Measurements from ENCODE around the gene NPLOC4. TPM values are rescaled to one million over a fixed set of nuclear protein-coding genes. Genes with fewer than 3 reads are reported as not detected.
A peak's percentile ranks its signal among the peaks of the same experiment; 100 is the strongest.

The NPLOC4 gene
- total RNA-seq, 2 experiments from 2014 or later, result 84.6 to 89.0 TPM

DNA sequence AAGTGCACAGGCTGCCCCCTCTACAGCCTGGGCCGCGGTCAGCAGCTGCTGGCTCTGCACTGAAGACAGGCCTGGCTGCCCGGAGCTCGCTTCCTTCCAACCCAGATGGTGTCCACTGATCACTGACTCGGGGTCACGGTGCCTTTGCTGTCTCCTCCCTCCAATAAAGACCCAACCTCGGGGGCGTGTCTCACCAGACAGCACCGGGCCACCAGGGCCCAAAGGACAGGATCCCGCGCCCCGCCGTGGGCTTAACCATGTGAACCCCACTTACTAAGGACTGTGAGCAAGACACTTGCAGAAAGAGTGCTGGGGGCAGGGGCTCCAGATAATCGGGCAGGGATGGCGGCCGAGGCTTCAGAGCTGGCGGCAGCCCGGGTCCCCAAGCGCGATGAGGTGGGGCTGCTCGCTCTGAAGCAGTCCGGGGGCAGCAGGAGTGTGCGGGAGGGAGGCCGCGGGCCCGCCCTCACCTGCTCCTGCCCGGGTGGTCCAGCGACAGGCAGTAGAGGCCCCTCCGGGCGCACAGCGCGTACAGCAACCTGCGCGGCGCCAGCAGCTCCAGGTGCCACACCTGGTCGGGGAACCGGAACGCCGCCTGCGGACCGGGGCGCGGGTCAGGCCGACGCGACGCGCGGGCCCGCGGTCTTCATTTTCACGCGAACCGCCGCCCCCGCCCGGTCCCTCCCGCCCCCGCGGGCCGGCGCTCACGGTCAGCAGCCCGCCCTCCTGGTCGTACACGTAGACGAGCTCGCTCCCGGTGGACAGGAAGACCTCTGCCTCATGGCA is 85.3 kb downstream of the NPLOC4 start:
- CTCF ChIA-PET, result interaction anchor here (0.8 to 2.2 kb wide), 5 partner anchors 10 to 67 kb away, joined by 3 to 9 read pairs (median 4); no protein-coding TSS in a partner anchor
- H3K9me3 Mint-ChIP-seq, result no peaks in the 10 kb centered on the region

DNA sequence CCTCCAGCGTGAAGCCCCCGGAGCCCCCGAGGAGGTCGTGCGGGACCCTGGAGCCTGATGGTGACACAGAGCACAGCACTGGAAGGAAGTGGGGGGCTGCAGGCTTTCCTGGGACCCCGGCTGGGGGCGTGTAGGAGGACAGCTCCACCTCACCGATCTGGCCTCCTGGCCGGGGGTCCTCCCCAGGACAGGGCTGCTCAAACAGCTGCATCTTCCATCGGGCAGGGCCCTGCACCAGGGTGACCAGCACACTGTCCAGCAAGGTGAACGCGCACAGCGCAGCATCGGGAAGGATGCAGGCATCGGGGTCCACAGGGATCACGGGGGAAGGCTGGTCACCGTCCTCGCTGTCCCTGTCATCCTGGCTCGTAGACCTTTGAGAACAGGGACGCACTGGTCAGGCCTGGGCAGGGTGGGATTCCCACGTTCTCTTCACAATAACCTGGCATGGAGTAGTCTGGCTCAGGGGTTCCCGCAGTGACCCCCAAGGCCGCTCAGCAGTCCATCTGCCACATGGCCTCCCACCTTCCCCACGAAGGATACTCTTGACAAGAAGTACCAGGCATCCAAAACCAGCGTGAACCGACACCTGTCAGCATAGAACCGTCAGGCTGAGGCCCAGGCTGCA is 86.0 kb downstream of the NPLOC4 start:
- H3K4me3 Mint-ChIP-seq, result peak overlapping the region; percentile 83
- peaks cover 35% of the 10 kb centered on the region for H3K4me1 Mint-ChIP-seq
- POLR2A ChIA-PET, result interaction anchor here (1.0 to 2.5 kb wide), 5 partner anchors 8 to 40 kb away, joined by 3 to 24 read pairs (median 7); partner anchors contain the start of gene ACTG1
- no peak for DNase-seq
- CTCF ChIA-PET, result interaction anchor here (2.2 kb wide), 1 partner anchor 11 kb away, joined by 7 read pairs; no protein-coding TSS in a partner anchor
- no peaks in the 10 kb centered on the region for H3K9me3 Mint-ChIP-seq
- H3K36me3 Mint-ChIP-seq (ENCODE audit: low read depth), result peaks cover 17% of the 10 kb centered on the region
- H3K27me3 Mint-ChIP-seq, result no peaks in the 10 kb centered on the region
- H3K27ac Mint-ChIP-seq, result peak overlapping the region; percentile 68

More for the DNA sequence above, 85.3 kb downstream of the NPLOC4 start:
- Mint-ChIP-seq H3K36me3 (ENCODE audit: low read depth) (peaks cover 11% of the 10 kb centered on the region), H3K27me3 (no peaks in the 10 kb centered on the region), H3K4me1 (peaks cover 35% of the 10 kb centered on the region), H3K27ac (peak overlapping the region; percentile 68), H3K4me3 (peak overlapping the region; percentile 83)
- POLR2A ChIA-PET, result interaction anchor here (1.0 to 2.5 kb wide), 14 partner anchors 9 to 306 kb away, joined by 3 to 24 read pairs (median 4); partner anchors contain the start of genes ACTG1, ARL16 and HGS
- peak; percentile 26 for DNase-seq

GRCh38 chr17:81550285-81550684 is 86.6 kb downstream of the NPLOC4 start:
- Mint-ChIP-seq H3K4me3 (peak overlapping the region; percentile 83), H3K27me3 (no peaks in the 10 kb centered on the region), H3K27ac (no peak overlapping the region), H3K4me1 (peaks cover 35% of the 10 kb centered on the region), H3K36me3 (ENCODE audit: low read depth) (peaks cover 17% of the 10 kb centered on the region), H3K9me3 (no peaks in the 10 kb centered on the region)
- ChIA-PET CTCF (no interaction called here), POLR2A (no interaction called here)
- no peak for DNase-seq

DNA sequence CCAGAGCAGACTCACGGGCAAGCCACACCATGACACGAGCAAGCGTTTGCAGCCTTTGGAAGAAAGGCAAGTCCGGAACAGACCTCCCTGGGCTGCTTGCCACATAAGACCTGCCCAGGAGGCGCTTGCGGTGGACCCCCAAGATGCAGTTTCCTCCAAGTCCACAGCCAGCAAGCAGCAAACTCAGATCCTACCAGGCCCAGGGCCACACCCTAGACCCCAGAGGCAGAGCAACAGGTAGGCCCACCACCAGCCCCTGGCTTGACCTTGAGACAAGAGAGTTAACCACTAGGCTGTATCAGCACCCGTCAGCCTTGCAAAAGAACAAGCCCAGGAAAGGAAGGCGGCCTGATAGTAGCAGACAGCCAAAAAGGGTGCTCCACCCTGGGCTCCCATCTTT is 87.1 kb downstream of the NPLOC4 start:
- Mint-ChIP-seq H3K27ac (no peak overlapping the region), H3K9me3 (no peaks in the 10 kb centered on the region), H3K36me3 (ENCODE audit: low read depth) (peaks cover 19% of the 10 kb centered on the region), H3K27me3 (no peaks in the 10 kb centered on the region), H3K4me3 (peak overlapping the region; percentile 83), H3K4me1 (peaks cover 35% of the 10 kb centered on the region)
- no peak for DNase-seq
- POLR2A ChIA-PET, result no interaction called here
- CTCF ChIA-PET, result no interaction called here

- Mint-ChIP-seq H3K36me3 (ENCODE audit: low read depth) (peaks cover 19% of the 10 kb centered on the region), H3K4me1 (peaks cover 31% of the 10 kb centered on the region)
These were observed 87.8 kb downstream of the NPLOC4 start for GRCh38 chr17:81549031-81549557.

GRCh38 chr17:81547614-81547982 is 89.3 kb downstream of the NPLOC4 start:
- H3K9me3 Mint-ChIP-seq, result no peaks in the 10 kb centered on the region
- no peak overlapping the region for H3K27ac Mint-ChIP-seq
- H3K27me3 Mint-ChIP-seq, result no peaks in the 10 kb centered on the region
- peaks cover 19% of the 10 kb centered on the region for H3K4me1 Mint-ChIP-seq
- DNase-seq, result no peak
- no peak overlapping the region for H3K4me3 Mint-ChIP-seq
- ChIA-PET CTCF (no interaction called here), POLR2A (no interaction called here)
- H3K36me3 Mint-ChIP-seq (ENCODE audit: low read depth), result peaks cover 19% of the 10 kb centered on the region

More at GRCh38 chr17:81549031-81549557, 87.8 kb downstream of the NPLOC4 start:
- Mint-ChIP-seq H3K4me3 (no peak overlapping the region), H3K27me3 (no peaks in the 10 kb centered on the region), H3K9me3 (no peaks in the 10 kb centered on the region), H3K27ac (no peak overlapping the region)
- CTCF ChIA-PET, result no interaction called here
- DNase-seq, result no peak
- POLR2A ChIA-PET, result no interaction called here

DNA sequence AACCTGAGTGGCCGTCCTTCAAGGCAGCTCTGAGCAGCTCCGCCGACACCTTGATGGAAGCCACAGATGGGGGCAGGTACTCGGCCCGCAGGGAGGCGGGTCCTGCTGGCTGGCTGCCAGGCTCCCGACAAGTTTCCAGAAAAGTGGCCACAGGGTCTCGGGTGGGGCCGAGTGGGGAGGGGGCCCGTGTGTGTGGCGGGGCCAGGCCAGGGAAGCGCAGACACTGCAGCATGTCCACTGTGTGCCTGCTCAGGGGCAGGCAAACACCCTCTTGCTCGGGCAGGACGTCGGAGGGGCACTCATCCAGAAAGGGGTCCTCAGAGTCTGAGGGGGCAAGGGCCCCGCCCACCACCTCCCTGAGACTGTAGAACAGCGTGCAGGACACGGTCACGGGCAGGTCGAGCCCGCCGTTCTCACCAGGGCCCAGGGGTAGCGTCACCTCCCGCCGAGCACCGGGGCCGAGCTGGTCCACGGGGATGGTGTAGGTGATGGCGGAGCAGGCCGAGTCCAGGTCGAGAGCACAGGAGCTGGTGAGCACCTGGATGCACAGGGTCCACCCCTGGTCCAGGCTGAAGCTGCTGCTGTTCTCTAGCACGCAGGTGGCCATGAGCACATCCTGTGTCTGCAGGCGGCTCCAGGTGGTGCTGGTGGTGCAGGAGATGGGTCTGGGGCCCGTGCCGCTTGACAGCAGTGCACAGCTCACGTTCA is 89.9 kb downstream of the NPLOC4 start:
- DNase-seq, result no peak
- POLR2A ChIA-PET, result no interaction called here
- H3K27ac Mint-ChIP-seq, result no peak overlapping the region
- H3K27me3 Mint-ChIP-seq, result no peaks in the 10 kb centered on the region
- CTCF ChIA-PET, result no interaction called here
- peaks cover 19% of the 10 kb centered on the region for H3K4me1 Mint-ChIP-seq
- peaks cover 19% of the 10 kb centered on the region for H3K36me3 Mint-ChIP-seq (ENCODE audit: low read depth)
- no peak overlapping the region for H3K4me3 Mint-ChIP-seq
- H3K9me3 Mint-ChIP-seq, result no peaks in the 10 kb centered on the region

DNA sequence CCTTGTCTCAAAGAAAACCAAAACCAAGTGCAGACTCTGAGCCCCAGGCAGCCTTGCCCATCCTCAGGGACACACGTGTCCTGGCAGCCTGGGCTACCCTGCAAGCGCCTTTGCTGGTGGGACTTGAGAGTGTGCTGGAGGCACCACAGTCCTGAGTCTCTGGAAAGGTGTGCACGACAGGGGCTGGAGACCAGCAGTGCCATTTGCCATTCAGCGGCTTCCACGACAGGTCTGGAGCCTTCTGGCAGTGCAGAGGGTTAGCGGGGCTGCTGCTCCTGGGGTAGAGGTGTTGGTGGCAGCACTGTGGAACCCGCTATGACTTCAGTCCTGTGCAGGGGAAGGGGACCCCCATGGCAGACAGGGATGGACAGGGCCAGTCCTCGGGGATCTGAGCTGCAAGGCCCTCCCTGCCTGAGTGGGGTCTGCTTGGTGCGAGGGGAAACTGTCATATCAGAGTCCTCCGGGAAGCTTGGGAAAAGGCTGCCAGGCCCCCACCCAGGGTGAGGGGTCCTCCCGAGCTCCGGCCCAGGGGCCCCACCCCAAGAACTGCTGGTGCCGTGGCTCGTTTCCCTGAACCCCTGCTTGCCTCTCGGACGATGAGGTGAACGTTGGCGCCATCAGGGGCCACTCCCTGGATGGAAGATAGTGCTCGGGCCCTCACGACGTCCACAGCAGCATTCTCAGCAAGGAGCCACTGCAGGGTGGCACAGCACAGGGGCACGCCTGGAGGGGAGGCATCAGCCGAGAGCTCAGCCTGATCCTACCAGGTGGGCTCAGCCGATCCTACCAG is 91.6 kb downstream of the NPLOC4 start:
- H3K36me3 Mint-ChIP-seq (ENCODE audit: low read depth), result peaks cover 19% of the 10 kb centered on the region
- no peak overlapping the region for H3K27ac Mint-ChIP-seq
- H3K9me3 Mint-ChIP-seq, result no peaks in the 10 kb centered on the region
- peaks cover 10% of the 10 kb centered on the region for H3K4me1 Mint-ChIP-seq
- H3K27me3 Mint-ChIP-seq, result no peaks in the 10 kb centered on the region
- ChIA-PET POLR2A (no interaction called here), CTCF (no interaction called here)
- no peak overlapping the region for H3K4me3 Mint-ChIP-seq
- DNase-seq, result no peak

DNA sequence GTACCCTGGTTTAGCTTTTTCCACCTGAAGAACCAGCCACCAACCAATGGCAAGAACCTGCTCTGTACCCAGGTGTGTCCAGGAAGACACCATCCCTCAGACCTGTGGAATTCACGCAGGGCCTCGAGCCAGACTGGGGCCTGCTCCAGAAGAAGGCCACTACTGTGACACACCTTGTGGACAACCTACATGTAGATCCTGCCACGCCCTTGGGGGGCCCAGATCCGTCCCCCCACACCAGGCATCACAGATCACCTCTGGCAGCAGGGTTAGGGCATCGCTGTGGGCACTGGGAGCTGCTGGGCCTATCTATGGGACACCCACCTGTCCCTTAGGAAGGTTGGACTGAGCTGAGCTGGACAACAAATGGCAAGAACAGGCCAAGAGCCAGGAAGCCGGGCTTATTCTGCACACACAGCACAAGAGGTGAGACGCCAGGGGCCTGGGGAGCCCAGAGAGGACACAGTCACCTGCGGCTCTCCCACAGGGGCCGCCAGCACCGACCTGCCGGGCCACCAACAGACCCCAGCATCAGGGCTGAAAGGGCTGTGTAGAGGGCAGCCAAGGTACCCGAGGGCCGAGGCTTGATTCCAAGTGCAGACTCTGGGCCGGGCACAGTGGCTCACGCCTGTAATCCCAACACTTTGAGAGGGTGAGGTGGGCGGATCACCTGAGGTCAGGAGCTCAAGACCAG is 92.5 kb downstream of the NPLOC4 start:
- Mint-ChIP-seq H3K9me3 (no peaks in the 10 kb centered on the region), H3K27ac (no peak overlapping the region), H3K27me3 (no peaks in the 10 kb centered on the region), H3K4me1 (peaks cover under 1% of the 10 kb centered on the region), H3K36me3 (ENCODE audit: low read depth) (peaks cover 12% of the 10 kb centered on the region), H3K4me3 (no peak overlapping the region)
- ChIA-PET CTCF (no interaction called here), POLR2A (interaction anchor here (0.8 to 2.2 kb wide), 2 partner anchors 7 to 11 kb away, joined by 3 to 6 read pairs; partner anchors contain the start of gene FAAP100)
- DNase-seq, result no peak

GRCh38 chr17:81543756-81544155 is 93.2 kb downstream of the NPLOC4 start:
- Mint-ChIP-seq H3K4me3 (no peak overlapping the region), H3K27me3 (no peaks in the 10 kb centered on the region), H3K36me3 (ENCODE audit: low read depth) (peaks cover 8% of the 10 kb centered on the region), H3K4me1 (no peaks in the 10 kb centered on the region), H3K9me3 (no peaks in the 10 kb centered on the region), H3K27ac (no peak overlapping the region)
- ChIA-PET POLR2A (interaction anchor here (0.8 to 2.2 kb wide), 2 partner anchors 8 to 10 kb away, joined by 3 to 6 read pairs; partner anchors contain the start of gene FAAP100), CTCF (no interaction called here)
- DNase-seq, result no peak

DNA sequence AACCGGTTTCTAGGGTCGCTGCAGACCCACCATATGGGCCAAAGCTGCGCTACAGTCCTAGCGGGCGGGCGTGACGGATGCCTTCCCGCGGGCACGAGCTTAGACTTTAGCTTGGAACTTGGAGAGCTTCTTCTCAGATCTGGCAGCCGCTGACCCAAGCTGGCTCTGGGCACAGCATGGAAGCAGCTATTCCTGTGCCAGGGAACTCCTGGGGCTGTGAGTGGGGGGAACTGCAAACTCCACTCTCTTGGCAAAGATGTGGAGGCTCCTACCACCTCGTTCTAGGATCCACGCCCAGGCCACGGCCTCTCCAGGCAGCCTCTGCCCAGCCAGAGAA is 93.6 kb downstream of the NPLOC4 start:
- Mint-ChIP-seq H3K36me3 (ENCODE audit: low read depth) (peaks cover 8% of the 10 kb centered on the region), H3K27ac (no peak overlapping the region), H3K27me3 (no peaks in the 10 kb centered on the region), H3K4me3 (no peak overlapping the region), H3K4me1 (no peaks in the 10 kb centered on the region), H3K9me3 (no peaks in the 10 kb centered on the region)
- DNase-seq, result no peak
- ChIA-PET CTCF (no interaction called here), POLR2A (interaction anchor here (2.2 kb wide), 1 partner anchor 9 kb away, joined by 6 read pairs; the partner anchor contains the start of gene FAAP100)
